Fibroblast of pulmonary artery (primary cell): ENCODE data around the gene ENAH.

Experiments used
- DNase-seq: peaks from one replicate; pipeline ENCODE4 v3.0.0-alpha.2; 2010; ENCODE audit warnings: low read depth
- H3K4me3 ChIP-seq: replicated peaks from 2 replicates; pipeline ENCODE4 v1.5.1; 2011; ENCODE audit warnings: low read depth, mild to moderate bottlenecking, control low read depth, low read length, moderate library complexity
- TF ChIP-seq, protein P1 (sequence below): IDR thresholded peaks from 2 replicates; pipeline ENCODE4 v1.5.1; 2011; ENCODE audit warnings: mild to moderate bottlenecking, control low read depth, low read length, inconsistent platforms; ENCODE audit errors: missing control alignments

The ENAH gene

DNA sequence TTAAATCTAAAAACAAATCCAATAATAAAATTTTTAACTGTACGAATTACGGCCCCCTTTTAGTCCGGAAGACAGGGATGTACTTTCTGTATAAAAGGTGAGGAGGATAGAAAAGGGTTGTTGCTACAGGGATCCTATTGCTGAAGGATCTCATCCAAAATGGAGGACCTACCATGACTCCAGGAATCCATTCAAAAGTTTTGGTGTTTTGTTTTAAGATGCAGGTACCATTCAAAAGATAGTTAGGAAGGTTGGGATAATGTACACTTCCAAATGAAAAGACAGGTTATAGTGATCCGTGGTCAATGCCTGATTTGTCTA, 1.3 kb upstream of the ENAH start:
- H3K4me3 ChIP-seq = peak overlapping the region; percentile 92
- DNase-seq = no peak
- TF ChIP-seq, protein P1, sequence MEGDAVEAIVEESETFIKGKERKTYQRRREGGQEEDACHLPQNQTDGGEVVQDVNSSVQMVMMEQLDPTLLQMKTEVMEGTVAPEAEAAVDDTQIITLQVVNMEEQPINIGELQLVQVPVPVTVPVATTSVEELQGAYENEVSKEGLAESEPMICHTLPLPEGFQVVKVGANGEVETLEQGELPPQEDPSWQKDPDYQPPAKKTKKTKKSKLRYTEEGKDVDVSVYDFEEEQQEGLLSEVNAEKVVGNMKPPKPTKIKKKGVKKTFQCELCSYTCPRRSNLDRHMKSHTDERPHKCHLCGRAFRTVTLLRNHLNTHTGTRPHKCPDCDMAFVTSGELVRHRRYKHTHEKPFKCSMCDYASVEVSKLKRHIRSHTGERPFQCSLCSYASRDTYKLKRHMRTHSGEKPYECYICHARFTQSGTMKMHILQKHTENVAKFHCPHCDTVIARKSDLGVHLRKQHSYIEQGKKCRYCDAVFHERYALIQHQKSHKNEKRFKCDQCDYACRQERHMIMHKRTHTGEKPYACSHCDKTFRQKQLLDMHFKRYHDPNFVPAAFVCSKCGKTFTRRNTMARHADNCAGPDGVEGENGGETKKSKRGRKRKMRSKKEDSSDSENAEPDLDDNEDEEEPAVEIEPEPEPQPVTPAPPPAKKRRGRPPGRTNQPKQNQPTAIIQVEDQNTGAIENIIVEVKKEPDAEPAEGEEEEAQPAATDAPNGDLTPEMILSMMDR = no peak

DNA sequence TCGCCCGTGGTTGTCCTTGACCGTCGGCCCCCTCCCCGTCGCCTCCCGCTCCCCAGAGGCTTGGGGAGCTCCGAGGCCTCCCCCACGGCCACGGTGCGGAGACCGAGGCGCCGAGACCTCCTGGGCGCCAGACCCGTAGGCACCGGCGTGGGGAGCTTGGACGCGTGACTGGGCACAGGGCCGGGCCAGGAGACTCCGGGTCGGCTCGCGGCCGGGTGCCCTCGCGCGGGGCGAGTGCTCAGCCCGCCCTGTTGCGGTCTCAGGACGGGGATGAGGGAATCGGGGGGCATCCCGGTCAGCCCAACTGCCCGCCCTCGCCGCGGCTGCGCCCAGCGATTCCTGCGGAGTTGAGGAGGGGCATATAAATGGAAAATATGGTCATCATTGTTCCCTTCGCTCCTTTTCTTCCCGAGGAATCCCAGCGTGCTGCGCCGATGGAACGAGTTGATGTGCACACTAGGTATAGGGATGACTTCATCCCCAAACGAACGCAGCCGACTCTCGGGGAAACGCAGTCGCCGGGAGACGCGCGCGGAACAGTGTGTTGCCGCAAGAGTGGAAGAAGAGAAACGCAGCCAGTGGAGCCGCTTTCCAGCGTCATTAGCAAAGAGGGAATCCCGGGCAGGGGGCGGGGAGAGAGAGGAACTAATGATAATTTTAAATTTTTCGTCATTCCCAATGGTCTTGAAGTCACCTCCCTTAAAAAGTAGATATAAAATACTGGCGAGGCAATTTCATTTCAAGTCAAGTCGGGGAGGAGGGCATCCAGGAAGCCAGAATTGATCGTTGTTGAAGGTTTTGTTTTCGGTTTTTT, 747 bp upstream of the ENAH start:
- TF ChIP-seq, protein P1 = no peak
- H3K4me3 ChIP-seq = peak overlapping the region; percentile 92
- DNase-seq = peak; percentile 80

DNA sequence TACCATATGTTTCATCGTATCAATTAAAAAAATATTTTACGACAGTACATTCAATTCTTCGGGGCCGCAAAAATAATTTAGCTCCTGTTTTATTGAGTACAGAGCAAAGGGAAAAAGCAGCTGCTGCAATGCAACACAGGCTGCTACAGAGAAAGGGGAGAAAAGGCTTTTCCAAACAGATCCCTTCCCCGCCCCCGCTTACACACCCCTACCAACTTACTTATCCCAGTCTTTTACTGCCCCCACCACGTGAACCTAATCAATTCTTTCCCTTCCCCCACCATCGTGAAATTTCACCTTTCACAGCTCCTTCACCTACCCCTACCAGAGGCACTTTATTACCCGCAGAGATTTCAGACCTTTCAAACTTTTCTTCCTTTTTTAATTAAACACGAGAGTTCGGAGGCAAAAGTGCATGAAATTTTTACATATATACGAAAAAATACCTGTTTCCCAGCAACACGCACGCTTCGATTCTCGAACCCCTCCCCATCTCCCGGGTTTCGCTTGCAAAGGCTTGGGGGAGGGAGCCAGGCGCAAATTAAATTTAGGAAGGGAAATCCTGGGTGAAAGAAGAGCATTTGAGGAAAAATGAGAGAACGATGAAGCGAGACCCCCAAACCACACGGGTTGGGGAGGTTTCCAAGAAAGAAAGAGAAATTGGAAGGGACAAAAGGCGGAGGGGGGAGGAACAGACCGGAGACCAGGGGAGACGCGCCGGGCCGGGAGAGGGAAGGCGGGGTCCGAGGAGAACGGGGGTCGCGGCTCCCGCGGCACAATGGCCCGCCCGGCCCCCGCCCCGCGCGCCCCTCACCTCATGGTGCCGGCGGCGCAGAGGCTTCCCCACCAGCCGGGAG, 823 bp downstream of the ENAH start:
- H3K4me3 ChIP-seq = peak overlapping the region; percentile 92
- TF ChIP-seq, protein P1 = no peak
- peak; percentile 44 for DNase-seq

DNA sequence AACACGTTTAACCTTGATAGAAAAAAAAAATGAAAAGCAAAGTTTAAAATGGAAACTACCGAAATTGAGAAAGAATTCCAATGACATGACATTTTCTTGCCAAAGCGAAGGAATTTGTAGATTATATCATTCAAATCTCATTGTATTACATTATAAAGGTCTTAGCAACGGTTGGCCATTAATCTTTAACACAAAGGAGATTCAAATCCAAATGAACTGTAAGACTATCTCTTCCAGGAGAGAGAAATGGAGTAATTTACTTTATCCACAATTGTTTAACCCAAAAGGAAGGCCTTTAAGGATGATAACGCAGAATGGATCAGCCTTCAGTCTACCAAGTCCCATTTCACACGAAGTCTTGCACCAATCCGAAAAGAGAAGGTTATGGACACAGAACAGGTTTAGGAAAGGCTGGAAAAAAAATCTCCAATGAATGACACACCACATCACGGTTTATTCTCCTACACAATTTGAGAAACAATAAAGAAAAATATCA, 1.5 kb downstream of the ENAH start:
- H3K4me3 ChIP-seq = peak overlapping the region; percentile 92
- DNase-seq = peak; percentile 58
- TF ChIP-seq, protein P1 = no peak

DNA sequence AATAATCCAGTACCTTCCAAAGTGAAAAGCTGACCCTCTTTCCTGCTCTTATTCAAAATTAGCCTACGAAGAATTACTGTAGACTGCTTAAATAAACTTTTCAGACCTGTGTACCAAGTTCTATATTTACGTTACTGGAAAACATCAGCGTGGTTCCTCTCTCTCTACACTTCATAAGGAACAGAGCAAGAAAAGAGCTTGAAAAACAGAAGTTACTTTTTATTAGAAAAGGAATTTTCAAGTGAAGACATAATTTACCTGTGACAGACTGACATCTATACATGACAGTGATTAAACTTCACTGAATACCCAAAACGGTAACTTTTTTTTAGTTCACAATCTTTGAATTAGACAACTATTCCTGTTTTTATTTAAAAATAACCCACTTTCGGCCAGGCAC, 2.7 kb downstream of the ENAH start:
- H3K4me3 ChIP-seq = peak overlapping the region; percentile 92
- TF ChIP-seq, protein P1 = no peak
- DNase-seq = no peak

DNA sequence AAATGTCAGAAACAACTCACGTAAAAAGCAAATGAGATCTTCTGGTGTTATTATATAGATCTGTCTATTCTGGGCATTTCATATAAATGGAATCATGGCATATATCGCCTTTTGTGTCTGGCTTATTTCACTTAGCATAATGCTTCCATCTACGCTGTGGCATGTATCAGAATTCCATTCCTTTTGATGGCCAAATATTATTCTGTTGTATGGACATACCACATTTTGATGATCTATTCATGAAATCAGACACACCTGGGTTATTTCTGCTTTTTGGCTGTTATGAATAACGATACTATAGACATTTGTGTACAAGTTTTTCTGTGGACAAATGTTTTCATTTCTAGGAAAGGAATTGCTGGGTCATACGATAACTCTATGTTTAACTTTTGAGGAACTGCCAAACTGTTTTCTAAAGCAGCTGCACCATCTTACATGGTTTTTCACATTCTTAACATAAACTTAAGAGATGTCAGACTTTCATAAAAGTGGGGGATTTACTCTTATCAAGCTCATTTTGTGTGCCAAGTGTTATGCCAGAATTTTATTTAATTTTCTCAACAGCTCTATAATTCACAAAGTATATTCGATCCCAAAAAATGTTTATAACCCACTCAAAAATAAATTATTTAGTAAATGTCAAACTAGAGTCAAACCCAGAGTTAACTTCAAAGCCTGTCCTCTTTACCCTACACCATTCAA, 7.6 kb downstream of the ENAH start:
- no peak for DNase-seq
- H3K4me3 ChIP-seq = no peak overlapping the region
- TF ChIP-seq, protein P1 = no peak
